Hematopoietic multipotent progenitor cell treated with erythropoietin and hydrocortisone succinate and interleukin-3 and kit ligand, for 4 days (in vitro differentiated cells): Measurements from ENCODE around the gene OR52E8.

Experiments
- DNase-seq: peaks from one replicate; pipeline ENCODE4 v3.0.0-alpha.2; 2015

The OR52E8 gene

DNA sequence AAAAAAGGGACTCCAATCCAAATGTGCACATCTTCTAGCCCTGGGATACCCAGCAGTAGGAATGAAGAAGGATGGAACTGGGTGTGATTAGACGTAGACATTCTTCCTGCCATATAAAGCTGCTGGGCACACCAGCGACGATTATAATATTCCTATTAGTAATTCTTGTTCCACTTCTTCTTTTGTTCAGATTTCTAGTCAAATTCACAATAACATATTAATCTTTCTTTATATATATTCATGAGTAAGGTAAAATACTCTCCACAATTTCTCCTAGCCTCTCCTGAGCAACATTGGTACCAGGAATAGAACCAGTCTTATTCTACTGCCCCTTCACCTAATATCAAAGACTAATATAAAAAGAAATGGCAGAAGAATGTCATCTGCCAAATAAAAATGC lies at the start of gene OR52E8:
Gene OR52E8, minus strand, starts transcription at position 101 of the 400 bp plus-strand sequence. Its CDS starts 0 bp downstream, at position 101.
- DNase-seq = no peak

DNA sequence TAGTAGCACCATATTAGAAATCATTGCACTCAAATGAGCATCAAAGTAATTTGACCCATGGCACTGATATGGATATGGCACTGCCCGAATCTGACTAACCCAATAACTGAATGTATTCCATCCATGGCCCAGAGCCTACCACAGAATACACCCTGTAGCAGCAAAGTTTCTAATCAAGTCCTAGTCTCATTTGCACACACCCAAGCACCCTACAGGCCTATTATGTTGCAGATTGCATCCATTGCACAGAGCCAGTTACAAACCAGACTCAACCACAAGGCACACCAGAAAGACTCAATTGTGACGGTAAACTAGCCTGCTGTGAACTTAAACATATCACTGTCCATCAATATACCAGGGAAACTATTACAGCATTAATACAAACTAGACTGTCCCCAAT lies 42.0 kb upstream of the OR52E8 start:
- DNase-seq = no peak

DNA sequence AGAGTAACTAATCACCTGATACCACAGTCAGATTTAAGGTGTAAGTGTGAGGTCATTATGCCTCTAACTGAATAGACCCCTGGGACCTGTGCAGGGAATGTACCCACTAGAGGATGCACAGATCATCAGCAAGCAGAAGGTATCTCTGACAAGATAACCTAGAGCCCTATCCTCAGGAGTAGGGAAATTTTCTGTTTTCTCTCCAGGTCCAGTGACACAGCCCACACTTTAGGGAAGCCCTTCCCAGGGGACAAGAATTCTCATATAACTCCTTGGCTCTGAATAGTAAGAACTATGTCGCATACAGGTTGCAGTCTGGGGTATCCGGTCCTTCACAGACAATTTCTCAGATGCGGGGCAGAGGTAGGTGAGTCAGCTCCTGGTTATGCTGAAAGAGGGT lies 35.4 kb upstream of the OR52E8 start, which contains the start of gene OR52E5:
Gene OR52E5, plus strand, starts transcription at position 301 of the 400 bp plus-strand sequence. CDS start 7,569 bp downstream, outside the sequence.
- DNase-seq = no peak

- peak; percentile 66 for DNase-seq
Measured at GRCh38 chr11:5891216-5891800, 33.8 kb upstream of the OR52E8 start.

GRCh38 chr11:5887661-5888060 lies 30.2 kb upstream of the OR52E8 start:
- no peak for DNase-seq

- DNase-seq = no peak
Measured at GRCh38 chr11:5887172-5887571, 29.7 kb upstream of the OR52E8 start.

GRCh38 chr11:5881756-5882155 lies 24.3 kb upstream of the OR52E8 start:
- no peak for DNase-seq

- no peak for DNase-seq
Measured at GRCh38 chr11:5880329-5880728, 22.8 kb upstream of the OR52E8 start, which contains the start of gene OR52E4. OR52E4 (plus strand) TSS chr11:5880629; CDS start chr11:5884293, 3,664 bp downstream.

DNA sequence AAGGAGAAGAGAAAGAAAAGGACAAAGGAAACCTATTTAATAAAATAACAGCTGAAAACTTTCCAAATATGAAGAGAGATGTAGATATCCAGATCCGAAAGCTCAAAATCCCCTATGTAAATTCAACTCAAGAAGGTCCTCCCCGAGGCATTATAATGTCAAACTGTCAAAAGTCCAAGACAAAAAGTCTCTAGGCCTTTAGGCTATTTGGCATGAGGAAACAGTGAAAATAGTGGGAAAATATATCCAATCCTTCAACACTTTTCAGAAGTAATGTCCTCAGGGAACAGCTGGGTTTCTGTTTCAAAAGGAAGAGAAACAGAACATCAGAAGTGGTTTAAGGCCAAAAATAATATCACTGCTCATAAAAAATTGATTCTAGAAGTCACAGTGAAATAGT lies 21.1 kb upstream of the OR52E8 start:
- DNase-seq = no peak

- DNase-seq = no peak
Measured at GRCh38 chr11:5865826-5866225, 8.3 kb upstream of the OR52E8 start.

- DNase-seq = peak; percentile 26
Measured at GRCh38 chr11:5851002-5851401, 6.5 kb downstream of the OR52E8 start.

GRCh38 chr11:5847711-5848110 lies 9.8 kb downstream of the OR52E8 start:
- peak; percentile 84 for DNase-seq

GRCh38 chr11:5846701-5847100 lies 10.8 kb downstream of the OR52E8 start:
- peak; percentile 39 for DNase-seq

DNA sequence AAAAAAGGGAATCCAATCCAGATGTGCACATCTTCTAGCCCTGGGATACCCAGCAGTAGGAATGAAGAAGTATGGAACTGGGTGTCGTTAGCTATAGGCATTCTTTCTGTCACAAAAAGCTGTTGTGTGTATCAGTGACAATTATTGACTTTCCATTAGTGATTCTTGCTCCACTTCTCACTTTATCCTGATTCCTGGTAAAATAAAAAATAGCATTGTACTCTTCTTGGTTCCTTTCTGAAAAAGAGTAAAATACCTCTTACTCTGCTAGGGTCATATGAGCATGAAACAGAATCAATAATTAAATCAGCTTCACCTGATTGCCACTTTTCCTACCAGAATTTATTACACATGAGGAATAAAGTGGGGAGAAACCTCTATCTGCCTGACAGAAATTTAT lies 15.7 kb downstream of the OR52E8 start, which contains the start of gene OR52E6:
Gene OR52E6, minus strand, starts transcription at position 101 of the 400 bp plus-strand sequence. Its CDS starts 0 bp downstream, at position 101.
- no peak for DNase-seq

DNA sequence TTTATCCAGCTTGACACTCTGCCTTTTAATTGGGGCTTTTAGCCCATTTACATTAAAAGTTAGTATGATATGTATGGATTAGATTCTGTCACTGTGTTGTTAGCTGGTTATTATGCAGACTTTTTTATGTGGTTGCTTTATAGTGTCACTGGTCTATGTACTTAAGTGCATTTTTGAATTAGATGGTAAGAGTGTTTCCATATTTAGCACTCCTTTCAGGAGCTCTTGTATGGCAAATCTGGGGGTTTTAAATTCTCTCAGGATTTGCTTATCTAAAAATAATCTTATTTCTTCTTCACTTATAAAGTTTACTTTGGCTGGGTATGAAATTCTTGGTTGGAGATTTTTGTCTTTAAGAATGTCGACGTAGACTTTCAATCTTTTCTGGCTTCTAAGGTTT lies 19.8 kb downstream of the OR52E8 start:
- no peak for DNase-seq

DNA sequence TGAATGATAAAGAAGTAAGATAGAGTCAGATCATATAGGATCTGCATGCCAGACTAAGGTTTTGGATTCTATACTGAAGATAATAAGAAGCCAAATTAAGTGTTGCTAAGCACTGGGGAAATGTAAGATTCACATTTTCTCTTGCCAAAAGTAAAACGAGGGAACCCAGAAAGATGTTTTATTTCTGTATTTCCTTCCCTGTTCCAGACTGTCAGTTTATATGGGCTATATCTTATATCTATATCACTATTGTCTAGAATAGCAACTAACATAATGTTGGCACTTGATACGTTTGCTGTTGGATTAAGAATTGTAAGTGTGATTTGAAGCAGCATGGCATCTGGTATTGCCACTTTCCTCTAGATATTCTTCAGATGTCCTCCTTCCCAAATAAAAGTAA lies 24.0 kb downstream of the OR52E8 start:
- DNase-seq = no peak

DNA sequence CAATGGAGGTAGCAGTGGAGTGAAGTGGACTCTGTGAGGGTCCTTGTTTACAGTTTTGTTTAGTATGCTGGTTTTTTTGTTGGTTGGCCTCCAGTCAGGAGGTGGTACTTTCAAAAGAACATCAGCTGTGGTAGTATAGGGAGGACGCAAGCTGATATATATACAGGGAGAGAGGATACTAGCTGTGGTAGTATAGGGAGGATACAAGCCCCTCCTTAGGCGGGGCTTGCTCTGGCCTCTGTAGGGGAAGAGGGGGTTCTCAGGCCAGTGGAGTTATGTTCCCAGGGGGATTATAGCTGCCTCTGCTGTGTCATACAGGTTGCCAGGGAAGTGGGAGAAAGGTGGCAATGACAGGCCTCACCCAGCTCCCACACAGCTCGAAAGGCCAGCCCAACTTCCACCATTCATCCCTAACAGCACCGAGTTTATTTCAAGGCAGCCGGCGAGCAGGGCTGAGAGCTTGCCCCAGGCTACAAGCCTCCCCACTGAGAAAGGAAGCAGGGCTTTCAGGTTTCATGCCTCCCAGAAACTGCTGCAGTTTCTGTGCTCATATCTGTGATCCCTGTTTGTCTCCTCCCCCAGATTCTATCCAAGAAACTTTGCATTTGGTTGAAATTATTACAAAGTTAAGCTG lies 26.2 kb downstream of the OR52E8 start:
- DNase-seq = no peak

DNA sequence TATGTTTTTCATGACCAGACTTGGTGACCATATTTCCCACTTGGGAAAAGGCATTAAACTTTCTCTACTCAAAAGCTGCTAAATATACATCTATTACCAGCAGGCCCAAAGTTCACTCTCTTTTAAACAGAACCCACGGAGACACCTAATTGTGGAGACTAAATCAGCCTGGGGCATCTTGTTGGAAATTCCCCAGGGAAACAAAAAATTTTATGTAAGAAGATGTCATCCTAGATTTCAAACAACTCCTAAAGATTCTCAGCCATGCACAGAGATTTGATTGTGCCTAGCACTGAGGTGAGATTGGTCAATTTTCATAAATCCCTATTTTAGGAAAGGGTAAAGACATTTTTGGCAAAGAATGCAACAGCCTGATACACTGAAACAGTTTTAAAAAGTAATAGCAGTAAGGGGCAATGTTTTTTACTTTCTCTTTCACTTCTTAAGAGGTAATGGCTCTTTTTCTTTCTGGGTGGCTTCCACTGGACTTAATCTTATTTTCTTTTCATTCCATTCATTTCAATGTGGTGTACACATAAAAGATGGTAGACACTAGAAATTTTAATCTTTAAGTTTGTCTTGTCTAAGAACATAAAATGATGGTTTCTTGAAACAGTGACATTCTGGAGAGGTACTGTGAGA lies 39.1 kb downstream of the OR52E8 start:
- DNase-seq = no peak

- DNase-seq = peak; percentile 84
Measured at GRCh38 chr11:5815534-5815933, 42.0 kb downstream of the OR52E8 start.

- peak; percentile 93 for DNase-seq
Measured at GRCh38 chr11:5809905-5810795, 47.3 kb downstream of the OR52E8 start.

DNA sequence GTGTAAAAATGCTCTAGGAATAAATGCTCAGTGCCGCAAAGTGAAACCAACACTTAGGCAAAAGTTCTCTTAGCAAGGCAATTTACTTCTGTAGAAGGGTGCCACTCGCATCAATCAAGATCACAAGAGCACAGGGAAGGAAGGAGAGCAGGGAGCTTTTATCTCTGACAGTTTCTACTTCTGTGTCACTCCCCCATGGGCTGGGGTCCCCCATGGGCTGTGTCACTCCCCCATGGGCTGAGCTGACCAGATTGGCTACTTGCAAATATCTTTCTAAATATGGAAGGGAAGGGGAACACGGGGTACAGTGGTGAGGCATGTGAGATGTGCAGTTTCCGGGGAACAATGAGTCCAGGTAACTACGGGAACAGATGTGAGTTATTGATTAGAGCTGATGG lies 48.4 kb downstream of the OR52E8 start:
- DNase-seq = peak; percentile 54

GRCh38 chr11:5808500-5809121 lies 48.9 kb downstream of the OR52E8 start, which contains the start of gene OR52N2:
OR52N2 (plus strand) TSS chr11:5808924; CDS start chr11:5820336, 11,412 bp downstream.
- DNase-seq = peak; percentile 92
